Astrocyte of the spinal cord (primary cell): ENCODE measurements around the gene IQSEC3.
"Not testable (repeated sequence)": the region's sequence is repeated elsewhere in the genome, so short reads cannot be mapped to it uniquely, and the experiment has no call there.

ENCODE experiments used
- DNase-seq: peaks from one replicate; pipeline ENCODE4 v3.0.0; 2011; ENCODE audit warnings: low read depth, low spot score
- H3K4me3 ChIP-seq: 2 replicates; pipeline ENCODE4 v1.5.1; 2011; ENCODE audit warnings: low read depth, mild to moderate bottlenecking, low read length, moderate library complexity
- CTCF ChIP-seq: IDR thresholded peaks from 2 replicates; pipeline ENCODE4 v1.5.1; 2012; ENCODE audit warnings: low read depth, mild to moderate bottlenecking, low read length, inconsistent platforms
- in situ Hi-C: cut with HindIII; loops from 2 replicates; pipeline ENCODE4 v1.10.0; 2017; ENCODE audit warnings: low sequenced_read_pairs

Gene IQSEC3

DNA sequence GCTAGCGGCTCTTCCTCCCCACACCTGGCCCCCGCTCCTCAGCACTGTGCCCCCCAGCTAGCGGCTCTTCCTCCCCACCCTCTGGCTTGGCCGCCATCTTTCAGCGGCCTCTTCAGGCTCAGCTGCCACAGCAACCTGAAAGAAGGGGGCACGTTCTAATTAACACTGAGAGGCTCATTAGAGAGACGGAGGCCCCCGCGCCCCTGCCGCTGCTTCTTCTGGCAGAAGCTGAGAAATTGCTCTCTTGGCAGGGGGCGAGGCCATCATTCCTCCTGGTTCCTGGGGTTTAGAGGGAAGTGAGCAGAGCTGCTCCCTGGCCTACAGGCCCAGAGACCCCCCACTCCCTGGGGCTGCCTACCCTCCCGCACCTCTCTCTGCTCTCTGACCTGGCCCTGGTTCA is 64.4 kb downstream of the IQSEC3 start:
- DNase-seq: no peak
- TF ChIP-seq CTCF: no peak
- H3K4me3 ChIP-seq: no peak overlapping the region
- in situ Hi-C loops: no loop called here

- H3K4me3 ChIP-seq: no peak overlapping the region
- DNase-seq: no peak
- in situ Hi-C loops: no loop called here
- TF ChIP-seq CTCF: no peak
Measured at GRCh38 chr12:131732-132495, 65.3 kb downstream of the IQSEC3 start.

GRCh38 chr12:133616-134232 is 67.2 kb downstream of the IQSEC3 start:
- DNase-seq, in situ Hi-C loops, H3K4me3 ChIP-seq: not testable (repeated sequence)

GRCh38 chr12:135138-135537 is 68.6 kb downstream of the IQSEC3 start:
- TF ChIP-seq CTCF: no peak
- H3K4me3 ChIP-seq: no peak overlapping the region
- DNase-seq: no peak
- in situ Hi-C loops: no loop called here

DNA sequence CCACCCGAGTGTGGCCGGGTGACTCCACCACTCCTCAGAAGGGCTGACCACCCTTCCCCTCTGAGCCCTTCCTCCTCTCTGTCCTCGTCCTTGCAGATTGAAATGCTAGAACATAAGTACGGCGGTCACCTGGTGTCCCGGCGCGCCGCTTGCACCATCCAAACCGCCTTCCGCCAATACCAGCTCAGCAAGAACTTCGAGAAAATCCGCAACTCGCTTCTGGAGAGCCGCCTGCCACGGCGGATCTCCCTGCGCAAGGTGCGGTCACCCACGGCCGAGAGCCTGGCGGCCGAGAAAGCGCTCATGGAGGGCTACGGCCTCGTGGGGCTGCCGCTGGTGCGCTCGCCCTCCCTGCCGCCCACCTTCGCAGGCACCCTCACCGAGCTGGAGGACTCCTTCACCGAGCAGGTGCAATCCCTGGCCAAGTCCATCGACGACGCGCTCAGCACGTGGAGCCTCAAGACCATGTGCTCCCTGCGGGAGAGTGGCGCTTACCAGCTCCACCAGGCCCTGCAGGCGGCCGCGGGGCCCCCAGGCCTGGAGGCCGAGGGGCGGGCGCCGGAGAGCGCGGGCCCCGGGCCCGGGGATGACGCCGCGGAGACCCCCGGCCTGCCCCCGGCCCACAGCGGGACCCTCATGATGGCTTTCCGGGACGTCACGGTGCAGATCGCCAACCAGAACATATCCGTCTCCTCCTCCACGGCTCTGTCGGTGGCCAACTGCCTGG is 71.8 kb downstream of the IQSEC3 start:
- in situ Hi-C loops: no loop called here
- TF ChIP-seq CTCF: no peak
- H3K4me3 ChIP-seq: no peak overlapping the region
- DNase-seq: no peak

DNA sequence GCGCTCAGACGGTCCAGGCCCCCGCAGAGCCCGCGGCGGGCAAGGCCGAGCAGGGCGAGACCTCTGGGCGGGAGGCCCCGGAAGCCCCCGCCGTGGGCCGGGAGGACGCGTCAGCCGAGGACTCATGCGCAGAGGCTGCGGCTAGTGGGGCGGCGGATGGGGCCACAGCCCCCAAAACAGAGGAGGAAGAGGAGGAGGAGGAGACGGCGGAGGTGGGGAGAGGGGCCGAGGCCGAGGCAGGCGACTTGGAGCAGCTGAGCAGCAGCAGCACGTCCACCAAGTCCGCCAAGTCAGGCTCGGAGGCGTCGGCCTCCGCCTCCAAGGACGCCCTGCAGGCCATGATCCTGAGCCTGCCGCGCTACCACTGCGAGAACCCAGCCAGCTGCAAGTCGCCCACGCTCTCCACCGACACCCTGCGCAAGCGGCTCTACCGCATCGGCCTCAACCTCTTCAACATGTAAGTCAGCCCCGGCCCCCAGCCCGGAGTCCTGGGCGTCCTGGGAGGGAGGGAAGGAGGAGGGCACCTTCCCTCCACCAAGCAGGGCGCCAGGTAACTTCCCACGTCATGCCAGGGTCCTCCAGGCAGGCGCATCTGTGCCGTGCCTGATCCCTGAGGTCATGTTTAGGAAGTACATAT is 72.4 kb downstream of the IQSEC3 start:
- H3K4me3 ChIP-seq: no peak overlapping the region
- no peak for DNase-seq
- in situ Hi-C loops: no loop called here
- TF ChIP-seq CTCF: no peak

DNA sequence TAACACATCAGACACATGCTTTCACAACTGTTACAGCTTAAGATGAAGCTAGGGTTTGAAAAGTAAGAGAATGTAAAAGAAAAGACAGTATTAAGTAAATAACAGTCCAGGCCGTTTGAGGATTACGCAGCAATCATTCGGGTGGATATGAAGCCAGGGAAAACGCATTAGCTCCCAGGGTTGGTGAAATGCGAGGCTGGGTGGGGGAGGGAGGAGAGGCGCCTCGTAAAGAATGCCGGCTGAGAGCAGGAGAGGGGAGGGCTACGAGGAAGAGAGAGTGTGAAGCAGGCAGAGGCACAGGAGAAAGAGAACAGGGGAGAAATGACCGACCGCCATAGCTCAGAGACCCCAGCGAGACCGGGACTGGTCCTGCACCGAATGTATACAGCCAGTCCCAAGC is 73.0 kb downstream of the IQSEC3 start:
- no peak overlapping the region for H3K4me3 ChIP-seq
- DNase-seq: no peak
- TF ChIP-seq CTCF: no peak
- in situ Hi-C loops: no loop called here
